H9 (cell line): ENCODE measurements around the gene BICD2. TPM values are rescaled to one million over a fixed set of nuclear protein-coding genes. Genes with fewer than 3 reads are reported as not detected.

Source experiments
- DNase-seq: peaks from one replicate; pipeline ENCODE4 v3.0.0-alpha.2; 2017
- H2AFZ ChIP-seq: one replicate; pipeline ENCODE4 v1.6.1; 2013; ENCODE audit warnings: mild to moderate bottlenecking, low read length, control low read depth, moderate library complexity
- H2AK5ac ChIP-seq: 2 replicates; pipeline ENCODE4 v1.6.1; 2013; ENCODE audit warnings: low read length, control low read depth, mixed read lengths; ENCODE audit not compliant: insufficient read length
- H2BK120ac ChIP-seq: one replicate; pipeline ENCODE4 v1.6.1; 2013; ENCODE audit warnings: low read depth, mild to moderate bottlenecking, low read length, control low read depth, inconsistent platforms; ENCODE audit not compliant: poor library complexity, severe bottlenecking
- H2BK12ac ChIP-seq: 2 replicates; pipeline ENCODE4 v1.6.1; 2013; ENCODE audit warnings: low read length, control low read depth, mixed read lengths, low read depth; ENCODE audit not compliant: insufficient read length
- H2BK15ac ChIP-seq: 2 replicates; pipeline ENCODE4 v1.6.1; 2013; ENCODE audit warnings: low read depth, low read length, control low read depth
- H2BK20ac ChIP-seq: one replicate; pipeline ENCODE4 v1.6.1; 2013; ENCODE audit warnings: low read depth, mild to moderate bottlenecking, low read length, control low read depth, inconsistent platforms; ENCODE audit not compliant: poor library complexity, severe bottlenecking
- H2BK5ac ChIP-seq: 2 replicates; pipeline ENCODE4 v1.6.1; 2013; ENCODE audit warnings: low read length, control low read depth, mixed read lengths; ENCODE audit not compliant: insufficient read length
- H3K14ac ChIP-seq: 2 replicates; pipeline ENCODE4 v1.6.1; 2013; ENCODE audit warnings: low read length, control low read depth; ENCODE audit not compliant: insufficient read depth
- H3K18ac ChIP-seq: 2 replicates; pipeline ENCODE4 v1.6.1; 2013; ENCODE audit warnings: low read depth, mild to moderate bottlenecking, mixed read lengths, low read length, control low read depth; ENCODE audit not compliant: insufficient read length
- H3K23ac ChIP-seq: 2 replicates; pipeline ENCODE4 v1.6.1; 2013; ENCODE audit warnings: low read length, control low read depth, mixed read lengths, low read depth; ENCODE audit not compliant: insufficient read length
- H3K23me2 ChIP-seq: 2 replicates; pipeline ENCODE4 v1.6.1; 2013; ENCODE audit warnings: low read depth, mild to moderate bottlenecking, mixed read lengths, low read length, control low read depth; ENCODE audit not compliant: insufficient read length, poor library complexity, severe bottlenecking
- H3K27ac ChIP-seq: 2 replicates; pipeline ENCODE4 v1.5.1; 2013; ENCODE audit warnings: low read length, control low read depth, mixed read lengths, low read depth; ENCODE audit not compliant: insufficient read length
- H3K27me3 ChIP-seq: 2 replicates; pipeline ENCODE4 v1.6.1; 2013; ENCODE audit warnings: low read length, control low read depth, inconsistent platforms; ENCODE audit not compliant: insufficient read depth
- H3K4ac ChIP-seq: 2 replicates; pipeline ENCODE4 v1.6.1; 2013; ENCODE audit warnings: low read depth, mild to moderate bottlenecking, control low read depth, inconsistent platforms, low read length, moderate library complexity
- H3K4me1 ChIP-seq: 2 replicates; pipeline ENCODE4 v1.6.1; 2013; ENCODE audit warnings: low read length, control low read depth, inconsistent platforms; ENCODE audit not compliant: insufficient read depth
- H3K4me2 ChIP-seq: 2 replicates; pipeline ENCODE4 v1.6.1; 2013; ENCODE audit warnings: low read length, control low read depth, mixed read lengths; ENCODE audit not compliant: insufficient read length, insufficient read depth
- H3K56ac ChIP-seq: 2 replicates; pipeline ENCODE4 v1.6.1; 2013; ENCODE audit warnings: low read depth, mild to moderate bottlenecking, mixed read lengths, low read length, control low read depth; ENCODE audit not compliant: insufficient read length
- H3K79me1 ChIP-seq: 2 replicates; pipeline ENCODE4 v1.6.1; 2013; ENCODE audit warnings: low read depth, mild to moderate bottlenecking, moderate library complexity, low read length, control low read depth, inconsistent platforms; ENCODE audit not compliant: insufficient read depth, poor library complexity, severe bottlenecking
- H3K79me2 ChIP-seq: 2 replicates; pipeline ENCODE4 v1.6.1; 2013; ENCODE audit warnings: low read length, control low read depth, inconsistent platforms; ENCODE audit not compliant: insufficient read depth
- H3K9ac ChIP-seq: 2 replicates; pipeline ENCODE4 v1.6.1; 2013; ENCODE audit warnings: low read length, control low read depth, mixed read lengths; ENCODE audit not compliant: insufficient read length; ENCODE audit errors: extremely low read depth
- H3K9me3 ChIP-seq: one replicate; pipeline ENCODE4 v1.6.1; 2013; ENCODE audit warnings: low read depth, low read length, inconsistent platforms; ENCODE audit not compliant: control insufficient read depth
- H3T11ph ChIP-seq: one replicate; pipeline ENCODE4 v1.6.1; 2013; ENCODE audit warnings: mild to moderate bottlenecking, low read length, control low read depth, inconsistent platforms
- H4K20me1 ChIP-seq: one replicate; pipeline ENCODE4 v1.6.1; 2013; ENCODE audit not compliant: control insufficient read depth, insufficient read length, insufficient read depth
- H4K5ac ChIP-seq: 2 replicates; pipeline ENCODE4 v1.6.1; 2013; ENCODE audit warnings: low read depth, mild to moderate bottlenecking, mixed read lengths, low read length, control low read depth; ENCODE audit not compliant: insufficient read length
- H4K8ac ChIP-seq: replicated peaks from 2 replicates; pipeline ENCODE4 v1.6.1; 2013; ENCODE audit warnings: low read length, control low read depth, mixed read lengths, low read depth; ENCODE audit not compliant: insufficient read length
- H4K91ac ChIP-seq: 2 replicates; pipeline ENCODE4 v1.6.1; 2013; ENCODE audit warnings: low read depth, mild to moderate bottlenecking, moderate library complexity, mixed read lengths, low read length, control low read depth; ENCODE audit not compliant: insufficient read length
- H3K27ac Mint-ChIP-seq, 3 experiments: 2 replicates in 2 of 3; 3 replicates in 1 of 3; pipeline ENCODE4 v1.8.0; 2020 to 2021; ENCODE audit warnings: mixed read lengths in 3 of 3, mild to moderate bottlenecking in 1 of 3, moderate library complexity in 1 of 3
- H3K27me3 Mint-ChIP-seq: 2 replicates; pipeline ENCODE4 v1.8.0; 2021; ENCODE audit warnings: low read depth, mild to moderate bottlenecking, moderate library complexity, mixed read lengths
- H3K36me3 Mint-ChIP-seq, 3 experiments: 2 replicates in 2 of 3; 3 replicates in 1 of 3; pipeline ENCODE4 v1.8.0; 2020 to 2021; ENCODE audit warnings: low read depth in 3 of 3, mixed read lengths in 3 of 3; ENCODE audit not compliant: insufficient read depth in 1 of 3
- H3K4me1 Mint-ChIP-seq, 2 experiments: 2 replicates each; pipeline ENCODE4 v1.8.0; 2020; ENCODE audit warnings: mixed read lengths in 2 of 2
- H3K4me3 Mint-ChIP-seq, 2 experiments: 2 replicates in 1 of 2; 3 replicates in 1 of 2; pipeline ENCODE4 v1.8.0; 2020 to 2021; ENCODE audit warnings: mild to moderate bottlenecking in 2 of 2, mixed read lengths in 2 of 2, moderate library complexity in 1 of 2
- H3K9me3 Mint-ChIP-seq, 2 experiments: 2 replicates in 1 of 2; 3 replicates in 1 of 2; pipeline ENCODE4 v1.8.0; 2020; ENCODE audit warnings: mild to moderate bottlenecking in 2 of 2, mixed read lengths in 2 of 2, moderate library complexity in 1 of 2
- CTCF ChIP-seq: fragments of 200-600 bp; sonication (generic); conservative IDR thresholded peaks from 3 replicates; pipeline ENCODE4 v1.8.0; 2021; ENCODE audit warnings: antibody characterized with exemption, mild to moderate bottlenecking
- WGBS: extraction: QIAGEN DNeasy Blood & Tissue Kit; methylation state at CpG from one replicate; pipeline ENCODE4 v1.1.7; 2013; ENCODE audit warnings: missing lambda C conversion rate, low lambda C conversion rate, mixed read lengths; ENCODE audit not compliant: insufficient read length; ENCODE audit errors: extremely low coverage; 5-methylcytosine and 5-hydroxymethylcytosine counted together
- total RNA-seq: library from RNA; stranded (reverse); gene quantifications from 2 replicates; pipeline ENCODE4 v1.2.1, GENCODE V29; 2021

Gene BICD2
- total RNA-seq, 1 experiment from 2014 or later, result 22.3 TPM

DNA sequence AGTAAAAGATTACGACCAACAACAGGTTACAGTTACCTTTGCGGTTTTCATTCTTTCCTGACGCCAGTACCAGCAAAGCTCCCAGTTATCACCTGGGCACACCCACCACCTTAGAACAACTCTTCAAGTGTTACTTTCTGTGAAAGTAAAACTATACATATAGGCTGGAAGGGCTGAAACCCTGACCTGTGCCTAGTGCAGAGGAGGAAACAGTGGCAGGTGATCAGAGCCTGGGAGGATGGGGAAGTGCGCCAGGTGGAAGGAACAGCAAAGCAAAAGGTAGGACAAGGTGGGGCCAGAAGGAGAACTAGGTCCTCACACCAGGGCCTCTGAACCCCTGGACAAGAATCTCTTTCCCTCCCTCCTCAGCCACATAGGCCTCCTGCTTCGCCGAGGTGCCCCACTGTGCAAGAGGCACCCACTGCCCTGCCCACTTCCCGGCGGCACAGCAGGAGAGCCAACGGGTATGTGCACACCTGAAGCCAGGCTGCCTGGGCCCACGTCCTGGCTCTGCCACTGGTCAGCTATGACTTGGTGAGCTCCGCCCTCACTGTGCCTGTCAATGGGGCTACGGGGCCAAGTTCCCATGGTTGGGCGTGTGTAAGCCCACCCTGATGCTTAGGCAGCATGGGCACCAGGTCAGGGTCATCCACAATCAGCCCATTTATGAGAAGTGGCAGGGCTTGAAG is 26.9 kb downstream of the BICD2 start:
- Histone ChIP-seq H3K79me1 (peaks cover 8% of the 10 kb centered on the region), H3K79me2 (peaks cover 27% of the 10 kb centered on the region), H3K4me2 (no peak overlapping the region), H3K23me2 (no peaks in the 10 kb centered on the region), H4K8ac (no peak overlapping the region), H3K27me3 (no peaks in the 10 kb centered on the region), H4K20me1 (no peaks in the 10 kb centered on the region), H4K5ac (no peak overlapping the region), H3K56ac (no peak overlapping the region), H3K4ac (no peak overlapping the region), H3K14ac (peak overlapping the region; percentile 25; the same call in 1 of the 2 replicates), H3K9ac (no peak overlapping the region), H3K23ac (no peak overlapping the region), H2AK5ac (no peak overlapping the region), H2BK5ac (no peak overlapping the region), H3K27ac (no peak overlapping the region), H3K18ac (no peak overlapping the region), H3K9me3 (no peaks in the 10 kb centered on the region), H2BK120ac (no peak overlapping the region), H2BK12ac (no peak overlapping the region), H2BK20ac (no peak overlapping the region), H2AFZ (no peak overlapping the region), H3K4me1 (peaks cover 3% of the 10 kb centered on the region), H2BK15ac (no peak overlapping the region), H3T11ph (no peak overlapping the region), H4K91ac (no peak overlapping the region)
- no CpG with 5 or more reads among the region's 13 CpGs for whole genome bisulfite sequencing
- H3K27me3 Mint-ChIP-seq, result no peaks in the 10 kb centered on the region
- TF ChIP-seq CTCF, result no peak
- peaks cover 37 to 51% of the 10 kb centered on the region in 2 experiments for H3K4me1 Mint-ChIP-seq
- peak overlapping the region in 2 of 3 experiments; percentile 55 to 77; a peak in 1 of 7 replicates for H3K27ac Mint-ChIP-seq
- no peak for DNase-seq
- peak overlapping the region in 1 of 2 experiments; percentile 44; a peak in 1 of 5 replicates for H3K4me3 Mint-ChIP-seq
- H3K36me3 Mint-ChIP-seq, result no peaks in the 10 kb centered on the region
- no peaks in the 10 kb centered on the region for H3K9me3 Mint-ChIP-seq
